NAMALWA (cell line): ENCODE results near the gene MYH2.

Source experiments
- DNase-seq: peaks from one replicate; pipeline ENCODE4 v3.0.0-alpha.2; 2015; ENCODE audit warnings: low spot score

The MYH2 gene

GRCh38 chr17:10516065-10516464 lies 33.4 kb downstream of the MYH2 start:
- DNase-seq: no peak

GRCh38 chr17:10513299-10514067 lies 36.0 kb downstream of the MYH2 start:
- DNase-seq: no peak

GRCh38 chr17:10512856-10513255 lies 36.6 kb downstream of the MYH2 start:
- DNase-seq: no peak

GRCh38 chr17:10499950-10500349 lies 49.5 kb downstream of the MYH2 start:
- no peak for DNase-seq

GRCh38 chr17:10492004-10492403 lies 57.5 kb downstream of the MYH2 start:
- DNase-seq: no peak

- DNase-seq: no peak
These were observed 67.2 kb downstream of the MYH2 start for GRCh38 chr17:10482252-10482651.

GRCh38 chr17:10477701-10478100 lies 71.8 kb downstream of the MYH2 start:
- no peak for DNase-seq

GRCh38 chr17:10474536-10474935 lies 74.9 kb downstream of the MYH2 start:
- DNase-seq: no peak

- no peak for DNase-seq
These were observed 77.6 kb downstream of the MYH2 start for GRCh38 chr17:10471858-10472257.
